Muscle layer of colon (tissue), 2 donors: Measurements from ENCODE around the gene CDC5L.
A peak's percentile ranks its signal among the peaks of the same experiment; 100 is the strongest.
"Not testable (repeated sequence)": the region's sequence is repeated elsewhere in the genome, so short reads cannot be mapped to it uniquely, and the experiment has no call there.

ENCODE experiments used
- H3K27ac ChIP-seq: one replicate; pipeline ENCODE4 v1.7.0; 2013; ENCODE audit warnings: low read depth, mild to moderate bottlenecking, low read length, moderate library complexity
- H3K27me3 ChIP-seq, 2 donors: one replicate each; pipeline ENCODE4 v1.7.0; 2013; ENCODE audit warnings: low read length in 2 of 2, mild to moderate bottlenecking in 2 of 2; ENCODE audit not compliant: insufficient read depth in 2 of 2, control insufficient read depth in 1 of 2
- H3K36me3 ChIP-seq: one replicate; pipeline ENCODE4 v1.7.0; 2013; ENCODE audit warnings: mild to moderate bottlenecking, low read length; ENCODE audit not compliant: insufficient read depth
- H3K4me1 ChIP-seq: one replicate; pipeline ENCODE4 v1.7.0; 2013; ENCODE audit warnings: mild to moderate bottlenecking, low read length; ENCODE audit not compliant: insufficient read depth
- H3K4me3 ChIP-seq, 2 donors: one replicate each; pipeline ENCODE4 v1.7.0; 2013; ENCODE audit warnings: low read length in 2 of 2, low read depth in 1 of 2, mild to moderate bottlenecking in 1 of 2, moderate library complexity in 1 of 2
- H3K9ac ChIP-seq: one replicate; pipeline ENCODE4 v1.7.0; 2013; ENCODE audit warnings: low read length
- H3K9me3 ChIP-seq: one replicate; pipeline ENCODE4 v1.7.0; 2013; ENCODE audit warnings: mild to moderate bottlenecking, low read length
- donor health status: abdominal sarcoma.
- donor health status: Adenocarcinoma of cecum.

The CDC5L gene

DNA sequence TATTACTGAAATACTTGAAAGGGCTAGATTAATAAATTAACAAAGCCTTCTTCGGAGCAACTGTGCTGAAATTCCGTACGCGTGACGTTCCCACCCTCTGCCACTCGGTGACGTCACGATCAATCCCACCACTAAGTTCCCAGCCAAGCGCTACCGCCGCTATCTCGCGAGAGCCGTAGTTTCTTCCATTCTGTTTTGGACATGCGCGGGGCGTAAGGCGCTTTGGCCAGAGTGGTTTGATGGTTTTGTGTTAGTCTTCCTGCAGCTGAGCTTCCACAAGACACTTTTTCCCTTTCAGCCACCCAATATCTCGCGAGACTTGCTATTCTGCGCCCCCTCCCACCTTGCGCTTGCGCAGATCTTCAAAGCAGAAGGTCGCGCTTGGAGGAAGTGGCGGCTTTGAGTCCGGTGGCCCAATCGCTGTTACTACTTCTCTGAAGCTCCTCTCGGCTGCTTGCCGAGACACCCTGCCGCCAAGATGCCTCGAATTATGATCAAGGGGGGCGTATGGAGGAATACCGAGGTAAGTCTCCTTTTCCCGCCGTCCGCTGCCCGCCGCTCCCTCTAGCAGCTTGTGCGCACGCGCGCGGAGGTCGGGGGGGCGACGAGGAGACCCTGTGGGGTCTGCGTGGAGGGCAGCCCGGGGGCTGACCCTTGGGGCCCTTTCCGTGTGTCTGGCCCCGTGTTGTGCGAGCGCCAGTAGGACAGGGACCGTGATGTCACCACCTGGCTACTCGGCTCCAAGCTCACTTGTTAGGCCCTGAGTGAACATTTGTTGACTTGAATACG lies at the start of gene CDC5L:
CDC5L (plus strand) TSS at position 361 of the 789 bp plus-strand sequence; CDS start at position 479, 118 bp downstream.
- no peaks in the 10 kb centered on the region for H3K9me3 ChIP-seq
- peak within 1 kb of the TSS; percentile 91 to 94 for H3K4me3 ChIP-seq

DNA sequence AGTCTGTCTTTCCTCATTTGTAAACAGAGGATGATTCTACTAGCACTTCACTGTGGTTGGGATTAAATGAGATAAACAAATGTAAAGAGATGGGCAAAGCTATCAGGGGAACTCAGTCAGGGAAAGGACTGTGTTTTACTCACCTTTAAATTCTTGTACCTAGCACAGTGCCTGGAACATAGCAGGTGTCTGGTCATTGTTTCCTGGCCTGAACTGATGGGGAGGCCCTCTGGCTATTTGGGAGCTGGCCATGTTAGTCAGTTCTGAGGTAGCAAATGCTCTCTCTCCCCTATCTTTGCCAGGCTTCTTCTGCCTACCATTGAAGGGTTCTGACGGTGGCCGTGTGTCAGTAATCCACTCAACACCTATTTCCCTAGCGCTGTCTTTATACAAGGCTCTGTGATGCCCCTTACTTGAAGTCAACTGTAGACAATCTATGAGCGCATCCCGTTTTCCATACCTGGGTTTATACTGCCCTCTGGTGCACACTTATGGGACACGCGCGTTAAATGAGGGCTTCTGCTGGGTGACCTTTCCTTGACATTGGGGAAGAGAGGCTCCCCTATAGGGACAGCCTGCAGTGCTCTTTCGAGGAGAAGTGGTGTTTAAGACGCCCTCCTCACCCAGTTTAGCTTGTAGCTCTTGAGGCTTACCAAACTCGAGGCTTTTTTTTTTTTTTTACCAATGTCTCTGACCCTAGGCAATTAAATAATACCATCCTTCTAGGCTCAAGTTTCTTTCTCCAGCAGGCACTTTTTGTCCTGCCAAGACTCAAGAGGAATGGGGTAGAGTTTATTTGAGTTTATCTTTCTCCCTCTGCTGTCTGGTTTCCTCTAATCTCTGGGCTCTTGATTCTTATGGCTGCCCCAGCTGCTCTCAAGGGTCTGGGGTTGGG lies 49.0 kb upstream of the CDC5L start:
- no peaks in the 10 kb centered on the region for H3K36me3 ChIP-seq
- peaks cover 6% of the 10 kb centered on the region for H3K4me1 ChIP-seq
- no peak overlapping the region for H3K4me3 ChIP-seq
- no peak overlapping the region for H3K27ac ChIP-seq
- no peak overlapping the region for H3K9ac ChIP-seq
- no peaks in the 10 kb centered on the region for H3K9me3 ChIP-seq
- peaks cover 0 to 9% of the 10 kb centered on the region in 2 donors for H3K27me3 ChIP-seq

More for the DNA sequence above, at the start of gene CDC5L:
- Histone ChIP-seq H3K9ac (peak within 1 kb of the TSS; percentile 76), H3K27ac (peak within 1 kb of the TSS; percentile 96), H3K4me1 (peaks cover 31% of the 10 kb centered on the region), H3K36me3 (peaks cover 15% of the 10 kb centered on the region), H3K27me3 (no peaks in the 10 kb centered on the region)

DNA sequence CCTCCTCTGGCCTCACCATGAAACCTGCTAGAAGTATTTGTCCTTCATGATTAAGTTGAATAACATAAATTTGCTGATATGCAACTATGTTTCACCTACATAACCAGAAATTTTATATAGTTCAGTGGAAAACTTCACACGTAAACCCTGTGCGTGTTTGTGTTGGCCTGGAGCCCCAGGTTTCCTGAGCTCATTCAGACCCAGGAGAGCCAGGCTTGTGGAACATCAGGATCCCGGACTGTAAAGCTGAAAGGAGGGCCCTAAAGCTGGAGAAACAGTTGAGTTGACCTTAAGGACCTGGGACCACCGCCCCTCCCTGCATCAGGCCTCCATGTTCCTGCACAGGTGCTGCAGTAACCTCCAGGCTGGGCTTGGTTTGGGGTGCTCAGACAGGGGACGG lies 48.2 kb upstream of the CDC5L start:
- Histone ChIP-seq H3K9me3 (no peaks in the 10 kb centered on the region), H3K27me3 (peaks cover 6 to 9% of the 10 kb centered on the region in 2 donors), H3K27ac (no peak overlapping the region), H3K4me1 (peaks cover 6% of the 10 kb centered on the region), H3K36me3 (no peaks in the 10 kb centered on the region), H3K9ac (no peak overlapping the region), H3K4me3 (no peak overlapping the region)

DNA sequence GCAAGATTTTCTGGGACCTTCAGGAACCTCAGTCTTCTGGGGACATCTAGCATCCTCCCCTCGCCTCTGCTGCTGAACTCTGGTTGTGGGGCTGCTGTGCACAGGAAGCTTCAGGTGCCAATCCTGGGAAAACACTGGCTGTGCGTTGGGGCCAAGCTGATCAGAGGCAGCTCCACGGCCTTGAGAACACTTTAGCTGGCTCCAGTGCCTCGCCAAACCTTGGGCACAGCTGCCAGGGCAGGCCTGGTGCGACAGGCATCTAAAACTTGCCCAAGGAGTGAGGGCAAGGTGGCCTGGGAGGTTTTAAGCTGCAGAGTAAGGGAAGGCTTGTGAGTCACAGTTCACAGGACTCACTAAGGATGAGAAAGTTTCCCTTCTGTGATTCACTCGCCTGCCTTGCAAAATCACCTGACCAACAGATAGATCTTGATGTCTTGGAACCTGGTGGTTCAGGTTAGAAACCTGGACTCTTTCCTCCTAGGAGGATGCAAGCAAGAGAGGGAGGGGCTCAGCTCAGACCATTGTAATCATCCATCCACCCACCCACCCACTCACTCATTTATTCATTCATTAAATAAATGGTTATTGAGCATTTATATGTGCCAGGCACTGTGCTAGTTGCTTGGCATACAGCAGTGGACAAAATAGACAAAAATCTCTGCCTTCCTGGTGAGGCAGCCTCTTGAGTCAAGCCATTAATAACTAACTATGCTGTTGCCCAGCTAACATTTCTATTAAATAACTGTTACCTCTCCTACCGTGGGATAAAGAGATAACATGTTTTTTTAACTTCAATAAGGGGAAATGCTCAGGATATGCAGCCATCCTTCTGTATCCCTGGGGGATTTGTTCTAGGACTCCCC lies 47.5 kb upstream of the CDC5L start:
- Histone ChIP-seq H3K9ac (no peak overlapping the region), H3K4me1 (peaks cover 6% of the 10 kb centered on the region), H3K4me3 (no peak overlapping the region), H3K9me3 (no peaks in the 10 kb centered on the region), H3K27me3 (peaks cover 7 to 9% of the 10 kb centered on the region in 2 donors), H3K27ac (no peak overlapping the region), H3K36me3 (no peaks in the 10 kb centered on the region)

DNA sequence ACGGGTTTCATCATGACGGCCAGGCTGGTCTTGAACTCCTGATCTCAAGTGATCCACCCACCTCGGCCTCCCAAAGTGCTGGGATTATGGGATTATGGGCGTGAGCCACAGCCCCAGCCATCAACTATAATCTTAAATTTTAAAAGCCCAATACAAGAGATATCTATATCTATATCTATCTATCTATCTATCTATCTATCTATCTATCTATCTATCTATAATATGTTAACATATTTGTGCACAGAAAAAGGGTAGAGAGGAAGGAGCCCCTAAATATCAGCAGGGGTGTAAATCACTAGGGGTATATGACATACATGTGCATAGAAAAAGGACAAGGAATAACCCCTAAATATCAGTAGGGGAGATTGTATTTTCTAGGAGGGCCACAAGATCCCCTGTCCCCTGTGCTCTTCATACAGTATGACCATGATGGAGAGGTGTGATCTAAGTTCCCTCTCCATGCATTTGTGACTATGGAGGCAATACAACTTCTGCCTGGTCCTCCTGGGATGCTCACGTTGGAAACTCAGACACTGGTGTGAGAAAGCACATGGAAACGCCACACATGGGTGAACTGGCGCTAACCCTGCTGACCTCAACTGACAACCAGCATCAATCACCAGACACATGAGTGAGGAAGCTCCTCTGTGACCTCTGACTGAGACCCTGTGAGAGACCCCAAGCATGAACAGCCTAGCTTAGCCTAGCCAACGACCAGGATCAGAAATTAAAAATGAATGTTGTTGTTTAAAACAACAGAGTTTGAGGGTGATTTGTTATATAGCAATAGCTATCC lies 46.2 kb upstream of the CDC5L start:
- H3K4me3 ChIP-seq: no peak overlapping the region
- peaks cover 7 to 9% of the 10 kb centered on the region in 2 donors for H3K27me3 ChIP-seq
- no peaks in the 10 kb centered on the region for H3K36me3 ChIP-seq
- peaks cover 6% of the 10 kb centered on the region for H3K4me1 ChIP-seq
- no peak overlapping the region for H3K9ac ChIP-seq
- no peaks in the 10 kb centered on the region for H3K9me3 ChIP-seq
- H3K27ac ChIP-seq: no peak overlapping the region

DNA sequence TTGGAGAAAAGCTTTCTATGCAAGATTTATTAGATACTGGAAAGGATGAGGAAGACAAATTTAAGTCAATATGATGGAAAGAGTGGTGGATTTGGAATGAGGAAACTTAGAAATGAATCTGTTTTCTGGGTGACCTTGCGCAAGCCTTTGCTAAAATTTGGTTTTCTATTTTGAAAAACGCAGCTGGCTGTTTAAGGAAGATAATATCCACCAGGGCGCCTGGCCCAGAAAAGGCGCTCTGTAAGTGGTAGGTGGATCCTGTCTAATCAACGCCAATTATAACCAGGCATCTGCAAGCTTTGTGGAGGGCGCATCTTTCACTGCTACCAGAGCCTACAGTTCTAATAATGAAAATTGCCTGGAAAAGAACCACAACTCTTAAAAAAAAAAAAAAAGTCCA lies 45.5 kb upstream of the CDC5L start:
- Histone ChIP-seq H3K27ac (no peak overlapping the region), H3K4me1 (peaks cover 6% of the 10 kb centered on the region), H3K36me3 (no peaks in the 10 kb centered on the region), H3K9me3 (no peaks in the 10 kb centered on the region), H3K4me3 (peak overlapping the region in 1 of 2 donors; percentile 27), H3K9ac (no peak overlapping the region), H3K27me3 (peaks cover 7 to 9% of the 10 kb centered on the region in 2 donors)

DNA sequence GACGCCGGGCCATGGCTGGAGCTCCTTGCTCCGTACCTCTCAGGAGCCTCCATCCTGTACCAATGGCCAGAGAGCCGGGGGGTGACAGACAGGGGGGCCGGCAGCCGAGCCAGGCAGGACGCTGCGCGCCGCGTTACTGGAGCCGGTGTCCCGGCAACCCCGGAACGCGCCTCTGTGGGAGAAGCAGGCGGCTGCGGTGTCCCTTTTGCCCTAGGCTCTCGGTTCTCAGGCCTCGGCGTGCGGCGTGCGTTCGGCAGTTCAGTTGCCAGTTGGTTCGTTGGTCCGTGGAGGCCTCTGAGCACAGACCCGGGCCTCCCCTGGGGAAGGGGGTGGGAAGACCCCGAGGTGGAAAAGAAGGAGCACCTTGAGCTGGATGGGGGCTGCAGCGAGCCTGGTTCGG lies 45.0 kb upstream of the CDC5L start, which contains the start of gene SPATS1:
SPATS1 (plus strand) TSS at position 162 of the 400 bp plus-strand sequence. CDS start 446 bp downstream, outside the sequence.
- peaks cover 6% of the 10 kb centered on the region for H3K4me1 ChIP-seq
- no peak within 1 kb of the TSS for H3K9ac ChIP-seq

DNA sequence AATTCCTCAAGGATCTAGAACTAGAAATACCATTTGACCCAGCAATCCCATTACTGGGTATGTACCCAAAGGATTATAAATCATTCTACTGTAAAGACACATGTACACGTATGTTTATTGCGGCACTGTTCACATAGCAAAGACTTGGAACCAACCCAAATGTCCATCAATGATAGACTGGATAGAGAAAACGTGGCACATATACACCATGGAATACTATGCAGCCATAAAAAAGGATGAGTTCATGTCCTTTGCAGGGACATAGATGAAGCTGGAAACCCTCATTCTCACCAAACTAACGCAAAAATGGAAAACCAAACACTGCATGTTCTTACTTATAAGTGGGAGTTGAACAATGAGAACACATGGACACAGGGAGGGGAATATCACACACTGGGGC lies 40.7 kb upstream of the CDC5L start:
- not testable (repeated sequence) for H3K27ac ChIP-seq, H3K9ac ChIP-seq, H3K4me3 ChIP-seq, H3K9me3 ChIP-seq, H3K36me3 ChIP-seq, H3K4me1 ChIP-seq, H3K27me3 ChIP-seq

More for the DNA sequence above, 45.0 kb upstream of the CDC5L start, which contains the start of gene SPATS1:
- Histone ChIP-seq H3K9me3 (no peaks in the 10 kb centered on the region), H3K27ac (no peak within 1 kb of the TSS), H3K27me3 (peaks cover 7 to 9% of the 10 kb centered on the region in 2 donors), H3K36me3 (no peaks in the 10 kb centered on the region), H3K4me3 (peak within 1 kb of the TSS in 1 of 2 donors; percentile 27)

DNA sequence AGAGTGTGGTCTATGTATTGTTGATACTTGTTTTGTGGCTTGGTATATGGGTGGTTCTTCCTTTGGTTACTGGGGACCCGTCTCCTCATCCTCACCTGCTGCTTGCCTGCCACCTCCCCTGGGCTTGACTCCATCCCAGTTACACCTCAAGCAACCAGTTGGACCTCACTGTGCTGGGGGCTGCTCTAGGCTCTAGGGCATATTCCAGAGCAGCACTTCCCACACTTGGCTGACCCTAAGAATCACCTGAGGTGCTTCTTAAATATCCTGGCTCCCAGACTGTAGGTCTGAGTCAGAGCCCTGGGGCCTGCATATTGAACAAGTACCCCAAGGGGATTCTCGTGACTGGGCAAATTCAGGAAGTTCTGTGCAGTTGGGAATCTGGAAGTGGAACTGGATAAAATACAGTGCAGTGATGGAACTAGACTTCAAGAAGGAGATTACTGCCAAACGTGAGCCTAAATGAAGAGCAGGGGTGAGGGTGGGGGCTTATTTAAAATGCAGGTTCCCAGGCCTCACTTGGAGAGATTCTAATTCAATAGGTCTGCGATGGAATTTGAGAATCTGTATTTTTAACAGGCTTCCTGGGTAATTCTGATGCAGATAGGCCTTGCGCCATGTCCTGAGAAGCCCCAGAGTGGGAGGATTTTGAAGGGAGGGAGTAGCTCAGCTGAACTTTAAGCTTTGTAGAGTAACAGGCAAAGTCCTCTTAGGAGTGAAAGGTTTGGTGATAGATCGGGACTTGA lies 37.4 kb upstream of the CDC5L start:
- no peak overlapping the region for H3K4me3 ChIP-seq
- no peak overlapping the region for H3K9ac ChIP-seq
- no peaks in the 10 kb centered on the region for H3K9me3 ChIP-seq
- H3K27ac ChIP-seq: no peak overlapping the region
- H3K4me1 ChIP-seq: no peaks in the 10 kb centered on the region
- H3K36me3 ChIP-seq: no peaks in the 10 kb centered on the region
- no peaks in the 10 kb centered on the region for H3K27me3 ChIP-seq

DNA sequence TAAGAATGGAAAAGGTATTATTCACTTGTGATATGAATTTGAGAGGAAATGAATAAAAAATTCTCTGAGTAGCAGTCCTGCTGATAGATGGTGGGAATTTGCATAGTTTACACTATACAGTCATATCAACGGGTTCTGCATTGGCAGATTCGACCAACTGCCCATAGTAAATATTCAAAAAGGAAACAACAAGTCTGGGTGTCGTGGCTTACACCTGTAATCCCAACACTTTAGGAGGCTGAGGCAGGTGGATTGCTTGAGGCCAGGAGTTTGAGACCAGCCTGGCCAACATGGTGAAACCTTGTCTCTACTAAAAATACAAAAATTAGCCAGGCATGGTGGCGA lies 36.9 kb upstream of the CDC5L start:
- H3K27ac ChIP-seq, H3K36me3 ChIP-seq, H3K9ac ChIP-seq, H3K27me3 ChIP-seq, H3K9me3 ChIP-seq, H3K4me1 ChIP-seq, H3K4me3 ChIP-seq: not testable (repeated sequence)
